ENCODE results near the gene DDX27.

The DDX27 gene

GRCh38 chr20:49283703-49284625 is 64.7 kb downstream of the DDX27 start:
- in situ Hi-C loops (cut with HindIII; ENCODE audit: low pct_ligation_motif_present, low pct_unique_long_range_greater_than_20kb, low sequenced_read_pairs), result no loop called here

GRCh38 chr20:49284818-49285217 is 65.6 kb downstream of the DDX27 start:
- in situ Hi-C loops (cut with HindIII; ENCODE audit: low pct_ligation_motif_present, low pct_unique_long_range_greater_than_20kb, low sequenced_read_pairs), result no loop called here
- DNase-seq, result no peak

More at GRCh38 chr20:49283703-49284625, 64.7 kb downstream of the DDX27 start:
- DNase-seq, result no peak

GRCh38 chr20:49285233-49285668 is 66.0 kb downstream of the DDX27 start:
- no peak for DNase-seq
- in situ Hi-C loops (cut with HindIII; ENCODE audit: low pct_ligation_motif_present, low pct_unique_long_range_greater_than_20kb, low sequenced_read_pairs), result no loop called here

GRCh38 chr20:49285813-49286494 is 66.7 kb downstream of the DDX27 start:
- no peak for DNase-seq
- in situ Hi-C loops (cut with HindIII; ENCODE audit: low pct_ligation_motif_present, low pct_unique_long_range_greater_than_20kb, low sequenced_read_pairs), result no loop called here

- no peak for DNase-seq
Observed at GRCh38 chr20:49286689-49287551, 67.7 kb downstream of the DDX27 start.

GRCh38 chr20:49287555-49288249 is 68.5 kb downstream of the DDX27 start:
- in situ Hi-C loops (cut with HindIII; ENCODE audit: low pct_ligation_motif_present, low pct_unique_long_range_greater_than_20kb, low sequenced_read_pairs), result no loop called here
- DNase-seq, result no peak

More at GRCh38 chr20:49286689-49287551, 67.7 kb downstream of the DDX27 start:
- in situ Hi-C loops (cut with HindIII; ENCODE audit: low pct_ligation_motif_present, low pct_unique_long_range_greater_than_20kb, low sequenced_read_pairs), result no loop called here

- in situ Hi-C loops (cut with HindIII; ENCODE audit: low pct_ligation_motif_present, low pct_unique_long_range_greater_than_20kb, low sequenced_read_pairs), result no loop called here
Observed at GRCh38 chr20:49288250-49288751, 69.1 kb downstream of the DDX27 start.

GRCh38 chr20:49288784-49289696 is 69.8 kb downstream of the DDX27 start:
- in situ Hi-C loops (cut with HindIII; ENCODE audit: low pct_ligation_motif_present, low pct_unique_long_range_greater_than_20kb, low sequenced_read_pairs), result no loop called here
- DNase-seq, result no peak

More at GRCh38 chr20:49288250-49288751, 69.1 kb downstream of the DDX27 start:
- no peak for DNase-seq

- no peak for DNase-seq
- in situ Hi-C loops (cut with HindIII; ENCODE audit: low pct_ligation_motif_present, low pct_unique_long_range_greater_than_20kb, low sequenced_read_pairs), result no loop called here
Observed at GRCh38 chr20:49290608-49291191, 71.5 kb downstream of the DDX27 start.

GRCh38 chr20:49291200-49291599 is 72.0 kb downstream of the DDX27 start:
- no peak for DNase-seq
- in situ Hi-C loops (cut with HindIII; ENCODE audit: low pct_ligation_motif_present, low pct_unique_long_range_greater_than_20kb, low sequenced_read_pairs), result no loop called here

GRCh38 chr20:49292010-49292409 is 72.8 kb downstream of the DDX27 start:
- in situ Hi-C loops (cut with HindIII; ENCODE audit: low pct_ligation_motif_present, low pct_unique_long_range_greater_than_20kb, low sequenced_read_pairs), result no loop called here
- DNase-seq, result no peak

- in situ Hi-C loops (cut with HindIII; ENCODE audit: low pct_ligation_motif_present, low pct_unique_long_range_greater_than_20kb, low sequenced_read_pairs), result no loop called here
- no peak for DNase-seq
Observed at GRCh38 chr20:49293122-49293521, 73.9 kb downstream of the DDX27 start.
